ENCODE measurements around the gene HECTD4.

- no peak for TF ChIP-seq SP1 (IDR thresholded peaks at IDR 0.05)
- TF ChIP-seq ARNT (IDR thresholded peaks at IDR 0.05) = no peak
- TF ChIP-seq FOXM1 (IDR thresholded peaks at IDR 0.05; ENCODE audit: borderline replicate concordance) = no peak
- TF ChIP-seq TARDBP (IDR thresholded peaks at IDR 0.05) = no peak
- TF ChIP-seq NFRKB (IDR thresholded peaks at IDR 0.05) = no peak
- TF ChIP-seq L3MBTL2 (conservative IDR thresholded peaks at IDR 0.05) = no peak
- TF ChIP-seq FOXA1 (IDR thresholded peaks at IDR 0.05) = no peak
- no peak for TF ChIP-seq ZNF384 (IDR thresholded peaks at IDR 0.05)
- TF ChIP-seq BHLHE40 (IDR thresholded peaks at IDR 0.05; ENCODE audit: borderline replicate concordance) = no peak
- TF ChIP-seq SUZ12 (IDR thresholded peaks at IDR 0.05) = no peak
Observed at GRCh38 chr12:112207397-112207924, 174.8 kb downstream of the HECTD4 start.

All from HEK293T (cell line).